AG04450 (cell line): Measurements from ENCODE around the gene RTP4. TPM values are rescaled to one million over a fixed set of nuclear protein-coding genes. Genes with fewer than 3 reads are reported as not detected.

Source experiments
- CTCF ChIA-PET: fragments of 300-600, 350-600 bp; formaldehyde crosslinking; extraction: SDS; loops from one replicate; lab custom pipeline; 2022; ENCODE audit warnings: antibody characterized with exemption, inconsistent platforms; lab: Charles Lee
- POLR2A ChIA-PET: fragments of 350-600 bp; formaldehyde crosslinking; extraction: SDS; loops from one replicate; lab custom pipeline; 2021; ENCODE audit warnings: antibody characterized with exemption, inconsistent platforms; lab: Yijun Ruan, JAX
- DNase-seq: peaks from one replicate; pipeline ENCODE4 v3.0.0-alpha.2; 2011; ENCODE audit warnings: low read depth, low spot score
- H3K27ac ChIP-seq: one replicate; pipeline ENCODE4 v1.5.1; 2012; ENCODE audit warnings: low read depth, low read length, control low read depth
- H3K27me3 ChIP-seq: one replicate; pipeline ENCODE4 v1.6.0; 2012; ENCODE audit warnings: low read length; ENCODE audit not compliant: control insufficient read depth, insufficient read depth
- H3K4me3 ChIP-seq: 2 replicates; pipeline ENCODE4 v1.5.1; 2011; ENCODE audit warnings: mild to moderate bottlenecking, low read depth, low read length, control low read depth
- H3K9me3 ChIP-seq: 2 replicates; pipeline ENCODE4 v1.5.1; 2012; ENCODE audit warnings: low read length; ENCODE audit not compliant: control insufficient read depth, insufficient read depth
- CTCF ChIP-seq: IDR thresholded peaks from 2 replicates; pipeline ENCODE4 v1.5.1; 2011; ENCODE audit warnings: low read depth, low read length, control low read depth, inconsistent platforms
- polyA minus RNA-seq: library from RNA; depleted of rRNA, polyadenylated mRNA; stranded (reverse); fragments of >200 nt; gene quantifications from 2 replicates; pipeline ENCODE4 v1.2.3, GENCODE V29; 2011; rRNA and poly(A)+ RNA removed
- polyA plus RNA-seq: library from polyadenylated mRNA; depleted of rRNA; stranded (reverse); fragments of >200 nt; gene quantifications from 2 replicates; pipeline ENCODE4 v1.2.3, GENCODE V29; 2011; rRNA removed

RTP4 gene, protein sequence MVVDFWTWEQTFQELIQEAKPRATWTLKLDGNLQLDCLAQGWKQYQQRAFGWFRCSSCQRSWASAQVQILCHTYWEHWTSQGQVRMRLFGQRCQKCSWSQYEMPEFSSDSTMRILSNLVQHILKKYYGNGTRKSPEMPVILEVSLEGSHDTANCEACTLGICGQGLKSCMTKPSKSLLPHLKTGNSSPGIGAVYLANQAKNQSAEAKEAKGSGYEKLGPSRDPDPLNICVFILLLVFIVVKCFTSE
- polyA plus RNA-seq (0.05 and 0.11 TPM in 2 replicates), polyA minus RNA-seq (not detected in 2 replicates)

DNA sequence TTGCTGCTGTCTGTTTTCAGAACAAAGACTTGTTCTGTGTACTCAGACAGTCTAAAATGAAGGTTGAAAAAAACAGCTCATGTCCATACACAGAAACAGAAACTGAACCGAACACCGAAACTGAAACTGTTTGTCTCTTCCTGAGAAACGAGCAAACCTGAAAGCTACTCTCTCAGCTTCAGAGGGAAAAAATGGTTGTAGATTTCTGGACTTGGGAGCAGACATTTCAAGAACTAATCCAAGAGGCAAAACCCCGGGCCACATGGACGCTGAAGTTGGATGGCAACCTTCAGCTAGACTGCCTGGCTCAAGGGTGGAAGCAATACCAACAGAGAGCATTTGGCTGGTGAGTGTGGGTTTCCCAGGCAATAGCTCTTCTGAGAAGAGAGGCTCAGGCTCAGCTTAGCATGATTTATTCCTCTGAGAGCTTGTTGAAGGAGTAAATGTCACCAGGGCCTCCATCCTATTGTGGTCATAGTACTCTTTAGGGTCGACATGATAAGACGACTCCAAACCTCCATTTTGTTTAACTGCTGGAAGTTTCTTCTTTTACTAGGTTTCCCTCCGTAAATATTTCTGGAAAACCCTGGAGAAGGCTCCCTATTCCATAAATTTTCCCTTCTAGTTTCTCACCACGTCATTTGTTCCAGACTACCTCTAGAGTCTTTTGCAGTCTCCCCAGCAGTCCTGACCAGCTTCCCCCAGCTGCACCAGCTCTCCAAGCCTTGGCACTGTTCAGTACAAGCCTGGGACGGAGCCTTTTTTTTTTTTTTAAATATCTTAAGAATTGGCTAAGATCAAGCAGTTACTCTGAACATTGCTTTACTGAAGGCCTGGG, at the start of gene RTP4:
Gene RTP4 (plus strand): TSS at position 135 of the 838 bp plus-strand sequence. CDS start 57 bp downstream, at position 192.
- peaks cover 12% of the 10 kb centered on the region for H3K27me3 ChIP-seq
- DNase-seq: no peak
- H3K27ac ChIP-seq: no peak within 1 kb of the TSS
- peaks cover 7% of the 10 kb centered on the region; the same call in 1 of the 2 replicates for H3K9me3 ChIP-seq
- CTCF ChIA-PET: interaction anchor here (0.7 to 1.3 kb wide), 3 partner anchors 49 to 310 kb away, joined by 3 to 6 read pairs (median 3); no protein-coding TSS in a partner anchor
- POLR2A ChIA-PET: no interaction called here
- no peak for TF ChIP-seq CTCF
- H3K4me3 ChIP-seq: peak within 1 kb of the TSS; percentile 31; the same call in 1 of the 2 replicates

DNA sequence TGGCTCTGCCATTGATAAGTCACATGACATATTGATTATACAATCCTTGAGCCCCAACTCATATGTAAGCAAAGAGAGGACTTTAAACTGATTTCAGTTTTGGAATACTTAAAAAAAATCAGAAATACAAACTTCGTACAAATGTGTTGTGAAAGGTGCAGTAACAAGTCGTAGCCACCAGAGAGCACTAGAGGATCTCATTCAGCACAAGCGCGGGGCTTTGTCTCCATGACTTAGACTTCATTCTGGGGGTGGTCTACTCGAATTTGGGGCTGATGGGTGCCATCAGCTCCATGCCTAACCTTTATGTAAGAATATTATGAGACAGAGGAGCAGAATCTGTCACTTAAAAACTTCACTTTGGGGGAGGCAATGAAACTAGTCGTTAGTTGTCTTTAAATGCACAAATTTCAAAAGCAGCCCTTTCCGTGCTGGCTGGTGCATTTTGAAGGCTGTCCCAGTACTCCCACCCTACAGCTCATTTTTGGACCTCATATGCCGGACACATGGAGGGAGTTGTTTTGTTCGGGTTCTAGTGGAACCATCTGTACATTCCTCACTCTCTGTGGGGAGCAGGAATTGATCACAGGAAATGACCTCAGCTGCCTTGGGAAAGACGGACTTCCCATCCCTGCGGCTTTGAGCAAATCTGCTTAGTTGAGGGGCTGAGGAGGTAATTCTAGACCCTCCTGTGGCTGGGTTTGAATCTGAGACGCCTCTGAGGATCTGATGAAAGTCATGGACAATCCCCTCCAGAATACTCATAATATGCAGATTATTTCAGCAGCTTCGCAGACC, 49.2 kb upstream of the RTP4 start:
- peaks cover 11% of the 10 kb centered on the region for H3K27me3 ChIP-seq
- CTCF ChIA-PET: interaction anchor here (0.6 to 9.3 kb wide), 73 partner anchors 9 to 417 kb away, joined by 3 to 696 read pairs (median 6); partner anchors contain the start of genes MASP1, RPL39L, RTP2 and RTP4
- TF ChIP-seq CTCF: peak; percentile 88
- POLR2A ChIA-PET: interaction anchor here (0.6 kb wide), 2 partner anchors 91 to 99 kb away, joined by 3 read pairs; no protein-coding TSS in a partner anchor
- peak; percentile 44 for DNase-seq
- H3K9me3 ChIP-seq: no peaks in the 10 kb centered on the region
- peak overlapping the region; percentile 36 for H3K4me3 ChIP-seq
- H3K27ac ChIP-seq: no peak overlapping the region

DNA sequence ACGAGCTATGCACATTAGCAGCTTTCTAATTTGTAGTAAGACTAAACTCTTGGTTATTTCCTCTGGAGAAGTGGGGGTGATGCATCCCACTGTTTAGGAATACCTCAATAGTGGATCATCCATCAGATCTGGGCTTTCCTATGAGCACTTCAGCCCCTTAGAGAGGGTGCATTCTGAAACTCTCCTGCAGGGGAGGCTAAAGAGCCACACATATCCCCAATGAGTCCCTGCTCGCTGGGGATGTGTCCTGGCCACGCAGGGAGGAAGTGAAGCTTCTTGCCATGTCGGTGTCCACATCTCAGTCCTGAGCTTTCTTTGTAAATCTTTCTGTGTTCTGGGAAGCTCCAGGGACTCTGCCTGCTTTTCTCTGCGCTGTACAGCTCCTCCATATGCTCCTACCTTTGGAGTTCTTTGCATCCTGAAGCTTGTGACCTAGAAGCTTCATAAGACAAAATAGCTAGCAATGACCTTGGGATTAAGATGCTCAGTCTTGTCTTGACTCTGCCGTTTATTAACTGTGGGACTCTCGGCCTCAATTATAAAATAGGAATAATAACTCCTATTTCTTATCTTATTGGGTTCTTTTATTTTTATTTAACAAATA, 48.4 kb upstream of the RTP4 start:
- ChIA-PET POLR2A (interaction anchor here (0.6 to 0.8 kb wide), 2 partner anchors 91 to 360 kb away, joined by 3 read pairs; no protein-coding TSS in a partner anchor), CTCF (interaction anchor here (0.6 to 9.3 kb wide), 69 partner anchors 9 to 403 kb away, joined by 3 to 696 read pairs (median 6); partner anchors contain the start of genes MASP1, RPL39L, RTP2 and RTP4)
- H3K4me3 ChIP-seq: no peak overlapping the region
- no peak overlapping the region for H3K27ac ChIP-seq
- peak; percentile 93 for TF ChIP-seq CTCF
- peaks cover 15% of the 10 kb centered on the region for H3K27me3 ChIP-seq
- DNase-seq: peak; percentile 34
- H3K9me3 ChIP-seq: no peaks in the 10 kb centered on the region

DNA sequence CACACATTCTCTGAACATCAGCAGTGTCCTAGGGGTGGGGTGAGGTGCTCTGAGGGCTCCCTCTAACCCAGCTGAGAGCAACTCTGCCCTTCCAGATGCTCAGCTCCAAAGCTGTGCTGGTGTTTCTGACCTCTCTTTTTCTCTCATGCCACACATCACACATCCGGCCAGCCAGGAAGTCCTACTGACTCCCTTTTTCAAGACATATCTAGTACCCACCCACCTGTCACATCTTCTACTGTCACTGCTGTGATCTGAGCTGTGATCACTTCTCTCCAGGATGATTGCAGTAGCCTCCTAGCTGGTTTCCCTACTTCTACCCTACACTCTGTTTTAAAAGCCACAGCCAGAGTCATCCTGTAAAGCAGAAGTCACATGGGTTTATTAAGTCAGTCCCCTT, 46.4 kb upstream of the RTP4 start:
- Histone ChIP-seq H3K27ac (no peak overlapping the region), H3K9me3 (no peaks in the 10 kb centered on the region), H3K4me3 (no peak overlapping the region), H3K27me3 (peaks cover 18% of the 10 kb centered on the region)
- no peak for DNase-seq
- no peak for TF ChIP-seq CTCF
- CTCF ChIA-PET: interaction anchor here (1.2 to 9.3 kb wide), 4 partner anchors 100 to 392 kb away, joined by 3 to 696 read pairs (median 180); no protein-coding TSS in a partner anchor
- POLR2A ChIA-PET: no interaction called here
